Muscle of back (tissue), 11 donors: ENCODE results near the gene SEMA4D. TPM values are rescaled to one million over a fixed set of nuclear protein-coding genes. Genes with fewer than 3 reads are reported as not detected.

ENCODE experiments used
- DNase-seq, 3 donors: peaks; one replicate each; pipeline versions ENCODE4 v3.0.0 to v3.0.0-alpha.2; 2013
- polyA plus RNA-seq, 10 donors: library from polyadenylated mRNA; unstranded; fragments of 120-200 nt; gene quantifications; one replicate each; pipeline ENCODE4 v1.2.1, GENCODE V29; 2013; ENCODE audit not compliant: insufficient read length in 10 of 10

The SEMA4D gene
- polyA plus RNA-seq, 10 donors = 13.7 to 24.7 (median 21.4) TPM

DNA sequence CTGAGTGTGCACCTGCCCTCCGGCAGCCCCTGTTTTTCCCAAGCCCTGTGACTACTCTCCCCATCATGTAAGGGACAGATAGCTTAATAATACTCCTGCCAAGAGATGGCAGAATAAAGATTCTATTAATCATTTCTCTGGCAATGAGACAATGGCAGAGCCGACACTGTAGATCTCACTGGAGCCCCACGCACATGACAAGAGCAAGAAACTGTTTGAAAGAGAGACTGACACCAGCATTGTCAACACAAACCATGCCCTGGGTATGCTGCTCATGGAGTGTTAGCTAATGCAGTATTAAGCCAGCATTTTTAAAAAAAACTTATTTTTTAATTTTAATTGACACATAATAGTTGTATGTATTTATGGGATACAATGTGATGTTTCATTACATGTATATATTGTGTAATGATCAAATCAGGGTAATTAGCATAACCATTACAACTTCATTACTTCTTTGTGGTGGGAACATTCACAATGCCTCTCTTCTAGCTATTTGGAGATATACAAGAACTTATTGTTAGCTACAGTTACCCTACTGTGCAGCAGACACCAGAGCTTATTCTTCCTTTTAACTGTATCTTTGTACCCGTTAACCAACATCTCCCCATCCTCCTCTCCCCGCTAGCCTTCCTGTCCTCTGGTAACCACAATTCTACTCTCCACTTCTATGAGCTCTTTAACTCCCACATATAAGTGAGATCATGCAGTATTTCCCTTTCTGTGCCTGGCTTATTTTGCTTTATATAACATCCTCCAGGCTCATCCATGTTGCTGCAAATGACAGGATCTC is 31.5 kb upstream of the SEMA4D start:
- no peak for DNase-seq

GRCh38 chr9:89528540-89528939 is 30.6 kb upstream of the SEMA4D start:
- no peak for DNase-seq

GRCh38 chr9:89528131-89528530 is 30.2 kb upstream of the SEMA4D start:
- DNase-seq = no peak

DNA sequence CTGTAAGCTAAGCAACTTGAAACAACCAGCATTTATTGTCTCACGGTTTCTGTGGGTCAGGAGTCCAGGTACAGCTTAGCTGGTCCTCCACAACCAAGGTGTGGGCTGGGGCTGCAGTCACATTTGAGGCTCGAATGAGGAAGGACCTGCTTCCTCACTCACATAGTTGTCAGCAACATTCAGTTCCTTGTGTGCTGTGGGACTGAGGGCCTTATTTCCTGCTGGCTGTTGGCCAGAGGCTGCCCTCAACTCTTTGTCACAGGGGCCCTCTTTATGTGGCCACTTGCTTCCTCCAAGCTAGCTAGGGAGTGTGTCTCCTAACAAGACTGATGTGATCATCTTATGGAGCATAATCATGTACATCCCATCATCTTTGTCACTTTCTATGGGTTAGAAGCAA is 29.2 kb upstream of the SEMA4D start:
- peak in 1 of 3 donors; percentile 49 for DNase-seq

DNA sequence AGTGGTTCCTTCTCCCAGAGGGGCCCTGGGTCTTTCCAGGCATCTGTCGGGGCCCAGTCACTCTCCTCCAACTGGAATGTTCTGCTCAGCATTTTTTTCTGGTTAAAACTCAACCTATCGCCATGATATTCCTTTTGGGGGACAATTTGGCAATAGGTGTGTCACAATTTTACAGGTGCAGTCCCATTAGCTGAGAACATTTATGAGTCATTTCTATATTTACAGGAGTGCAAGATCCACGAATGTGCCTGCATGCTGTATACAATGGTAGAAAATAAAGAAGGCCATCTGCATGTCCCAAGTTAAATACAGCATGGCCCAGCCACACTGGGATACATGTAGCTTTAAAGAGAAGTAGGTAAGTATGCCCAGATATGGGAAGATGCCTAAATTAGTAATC is 28.8 kb upstream of the SEMA4D start:
- DNase-seq = no peak

GRCh38 chr9:89525446-89526374 is 27.8 kb upstream of the SEMA4D start:
- no peak for DNase-seq

GRCh38 chr9:89524963-89525362 is 27.1 kb upstream of the SEMA4D start:
- DNase-seq = peak; percentile 19 to 80 (median 64)

GRCh38 chr9:89523948-89524347 is 26.0 kb upstream of the SEMA4D start:
- DNase-seq = no peak

- no peak for DNase-seq
Observed at GRCh38 chr9:89522959-89523285, 25.0 kb upstream of the SEMA4D start.

- DNase-seq = no peak
Observed at GRCh38 chr9:89522261-89522958, 24.5 kb upstream of the SEMA4D start.

DNA sequence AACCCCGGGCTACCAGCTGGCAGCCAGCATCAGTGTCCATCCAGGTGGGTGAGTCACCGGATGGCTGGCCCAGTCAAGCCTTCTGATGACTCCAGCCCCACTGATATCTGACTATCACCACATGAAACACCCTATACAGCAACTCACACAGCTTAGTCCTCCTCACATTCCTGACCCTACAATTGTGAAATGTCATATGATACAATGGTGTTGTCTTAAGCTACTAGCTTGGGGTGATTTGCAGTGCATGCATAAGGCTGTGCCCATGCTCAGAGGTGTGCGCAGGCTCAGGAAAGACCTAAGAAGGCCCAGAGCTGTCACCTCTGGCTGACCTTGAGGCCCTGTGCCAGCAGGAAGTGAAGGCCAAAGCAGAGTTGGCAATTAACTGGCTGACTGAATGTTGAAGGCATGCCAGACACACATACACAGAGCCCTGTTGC is 21.5 kb upstream of the SEMA4D start:
- DNase-seq = no peak

DNA sequence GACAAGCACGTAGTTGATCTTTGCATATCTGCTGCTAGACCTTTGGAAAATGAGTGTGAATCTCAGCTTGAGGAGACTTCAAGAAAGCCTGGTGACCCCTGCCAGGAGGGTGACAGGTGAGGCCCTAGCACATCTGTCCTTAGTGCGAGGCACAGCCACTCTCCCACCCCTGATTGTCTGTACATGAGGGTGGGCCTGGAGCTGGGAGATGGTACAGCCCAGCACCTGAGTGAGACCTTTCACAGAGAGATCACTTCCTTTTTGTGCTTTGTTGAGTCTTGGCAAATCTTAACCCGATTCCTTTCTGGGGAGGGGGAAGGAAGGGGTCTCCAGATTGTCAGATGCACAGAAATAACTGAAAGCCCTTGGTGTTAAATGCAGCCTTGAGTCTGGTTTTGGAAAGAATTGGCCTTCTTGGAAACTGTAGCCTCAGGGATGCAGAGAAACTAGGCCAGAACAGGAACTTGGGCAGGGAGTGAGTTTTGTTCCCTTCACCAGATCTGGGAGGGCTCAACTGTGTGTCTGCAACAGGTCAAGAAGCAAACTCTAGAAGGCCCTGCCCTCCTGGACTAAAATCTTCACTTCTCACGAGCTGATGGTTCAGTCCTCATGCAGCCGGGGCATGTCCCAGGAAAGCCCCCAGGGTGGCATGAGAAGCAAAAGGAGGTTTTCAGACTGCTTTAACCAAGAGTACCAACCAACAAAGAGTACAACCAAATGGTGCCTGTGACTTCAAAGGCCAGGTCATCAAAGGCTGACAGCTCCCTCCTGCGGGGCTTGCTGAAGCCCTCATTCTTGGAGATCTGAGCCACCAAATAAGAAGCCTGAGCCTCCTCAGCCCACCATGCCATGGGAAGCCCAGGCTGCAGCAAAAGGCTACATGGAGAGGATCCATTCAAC is 20.8 kb upstream of the SEMA4D start:
- DNase-seq = no peak

DNA sequence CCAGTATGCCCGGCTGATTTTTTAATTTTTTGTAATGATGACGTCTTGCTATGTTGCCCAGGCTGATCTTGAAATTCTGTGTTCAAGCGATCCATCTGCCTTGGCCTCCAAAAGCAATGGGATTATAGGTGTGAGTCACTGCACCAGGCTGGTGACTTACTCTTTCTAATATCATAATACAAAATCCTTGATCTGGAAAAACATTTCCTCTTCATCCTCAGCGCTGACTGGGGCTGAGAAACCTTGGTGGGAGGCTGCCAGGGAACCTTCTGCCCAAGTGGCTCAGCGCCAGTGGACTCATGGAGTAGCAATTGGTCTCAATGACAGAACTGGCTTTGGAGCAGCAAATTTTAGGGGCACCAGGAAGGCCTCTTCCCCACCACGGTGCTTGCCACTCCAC is 17.5 kb upstream of the SEMA4D start:
- DNase-seq = no peak

- DNase-seq = no peak
Observed at GRCh38 chr9:89514956-89515355, 17.0 kb upstream of the SEMA4D start.

DNA sequence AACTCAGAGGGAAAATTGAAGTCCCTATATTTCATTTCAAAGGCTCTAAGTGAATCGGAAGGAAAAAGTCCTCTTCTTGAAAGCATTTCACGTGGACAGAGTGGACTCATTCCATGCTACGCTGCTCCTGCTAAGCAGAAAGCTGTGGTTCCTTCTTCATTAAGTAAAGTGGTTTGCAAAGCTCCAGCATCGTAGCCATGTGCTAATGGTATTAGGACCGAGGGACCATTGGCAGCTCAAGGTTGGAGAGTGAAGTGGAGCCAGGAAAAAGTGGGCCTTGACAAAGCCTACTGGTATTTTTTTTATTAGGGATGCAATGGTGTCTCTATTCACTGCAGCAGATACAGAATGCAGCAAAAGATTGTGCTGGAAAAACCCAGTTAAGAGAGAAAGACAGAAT is 16.4 kb upstream of the SEMA4D start:
- DNase-seq = no peak

DNA sequence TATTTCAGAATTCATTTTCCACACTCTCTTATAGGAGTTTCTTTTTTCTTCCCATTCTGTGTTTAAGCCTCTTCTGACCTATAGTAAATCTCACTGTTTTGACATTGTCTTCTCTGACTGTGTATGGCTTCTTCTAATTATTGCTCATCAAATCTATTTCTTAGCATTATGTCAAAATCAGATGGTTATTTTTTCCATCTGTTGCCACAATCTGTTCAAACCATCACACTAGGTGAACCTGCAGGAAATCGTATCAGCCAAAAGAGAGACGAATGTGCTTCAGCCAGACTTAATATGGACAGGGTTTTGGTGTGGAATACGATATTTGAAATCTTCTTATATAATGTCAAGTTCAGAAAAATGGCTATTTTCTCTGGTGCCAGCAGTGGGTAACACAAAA is 15.9 kb upstream of the SEMA4D start:
- DNase-seq = no peak

- DNase-seq = no peak
Observed at GRCh38 chr9:89512382-89512781, 14.5 kb upstream of the SEMA4D start.

DNA sequence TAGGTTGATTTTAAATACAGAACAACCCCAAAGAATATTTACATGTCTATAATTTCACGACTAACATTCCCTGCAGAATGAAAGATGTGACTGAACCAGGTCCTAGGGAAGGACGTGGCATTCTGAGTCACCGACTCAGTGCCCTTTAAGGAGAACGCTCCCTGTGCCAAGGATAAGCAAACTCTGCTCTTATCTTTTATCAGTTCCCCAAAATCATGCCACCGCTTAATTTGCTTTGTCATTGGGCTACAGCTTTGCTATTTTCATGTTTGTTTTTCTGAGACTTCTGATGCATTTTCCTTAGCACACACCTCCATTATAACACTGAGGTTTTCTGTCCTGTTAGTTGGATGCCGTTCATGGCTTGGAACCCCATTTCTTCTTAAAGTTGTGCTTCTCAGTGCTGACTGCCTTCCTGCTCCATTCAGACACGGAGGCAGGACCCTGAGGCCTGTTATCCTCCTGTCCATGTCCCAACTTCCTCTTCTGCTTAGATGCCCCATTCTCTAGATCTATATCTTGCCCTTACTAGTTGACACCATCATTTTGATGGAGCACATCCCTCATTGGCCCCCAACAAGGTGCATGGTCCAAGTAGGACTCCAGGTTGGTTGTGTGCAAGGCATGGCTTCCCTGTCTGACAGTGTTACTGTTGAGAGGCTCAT is 11.2 kb upstream of the SEMA4D start:
- no peak for DNase-seq

GRCh38 chr9:89505911-89506310 is 8.0 kb upstream of the SEMA4D start:
- no peak for DNase-seq

DNA sequence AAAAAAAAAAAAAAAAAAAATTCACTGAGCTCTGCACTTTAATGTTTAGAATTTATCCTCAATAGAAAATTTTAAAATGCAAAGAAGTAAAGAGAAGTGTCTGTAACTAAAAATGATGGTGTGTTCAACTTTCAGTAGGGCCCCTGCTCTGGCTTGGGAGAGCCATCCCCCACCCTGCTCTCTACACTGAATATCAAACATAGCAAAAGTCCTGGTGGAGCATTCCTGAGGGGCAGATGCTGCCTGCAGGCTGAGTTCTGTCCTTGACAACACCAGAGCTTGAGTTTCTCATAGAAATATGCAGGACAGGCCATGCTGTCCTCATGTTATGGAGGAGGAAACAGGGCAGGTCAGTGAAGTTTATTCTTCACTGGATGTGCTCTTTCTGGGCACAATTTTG is 7.1 kb upstream of the SEMA4D start:
- DNase-seq = no peak

GRCh38 chr9:89502671-89503070 is 4.8 kb upstream of the SEMA4D start:
- no peak for DNase-seq
